ENCODE data around the gene S100A12. TPM values are rescaled to one million over a fixed set of nuclear protein-coding genes. Genes with fewer than 3 reads are reported as not detected.

Gene S100A12
- polyA plus RNA-seq, 3 donors: 1,275 to 2,834 (median 2,543) TPM

DNA sequence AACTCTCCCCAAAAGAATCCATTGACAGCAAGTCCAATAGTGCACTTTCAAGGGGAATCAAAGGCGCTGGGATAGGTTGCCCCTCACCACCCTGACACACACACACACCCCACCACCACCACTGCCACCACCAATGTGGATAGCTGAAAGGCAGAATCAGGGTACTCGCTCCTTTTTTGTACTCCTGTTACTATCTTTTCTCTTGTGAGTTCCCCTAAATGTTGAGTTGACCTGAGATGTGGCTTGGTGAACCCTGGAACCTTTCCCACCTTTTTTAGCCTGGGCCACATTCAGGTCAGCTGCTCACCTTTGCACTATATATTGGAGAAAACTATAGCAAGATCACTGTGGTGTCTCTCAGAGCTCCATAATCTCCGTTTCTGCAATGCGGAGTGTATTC, 11.6 kb upstream of the S100A12 start:
- Histone ChIP-seq H3K4me3 (replicated peaks in 1 of 3; ENCODE audit: low read depth in 2 of 3, low read length in 3 of 3) (peak overlapping the region in 1 of 3 experiments; percentile 52), H3K4me2 (replicated peaks; ENCODE audit: extremely low read depth, low read length, poor library complexity, severe bottlenecking) (peak overlapping the region; percentile 64), H3K4me1 (ENCODE audit: control insufficient read depth in 1 of 2, insufficient read depth in 2 of 2, low read length in 2 of 2) (peaks cover 71 to 85% of the 10 kb centered on the region in 2 donors), H3K27me3 (ENCODE audit: control insufficient read depth in 2 of 2, insufficient read depth in 2 of 2, low read length in 2 of 2) (no peaks in the 10 kb centered on the region), H3K36me3 (replicated peaks in 1 of 2; ENCODE audit: control insufficient read depth in 1 of 2, insufficient read depth in 2 of 2, low read length in 2 of 2) (no peaks in the 10 kb centered on the region), H3K79me2 (ENCODE audit: insufficient read depth, low read length) (peaks cover 48% of the 10 kb centered on the region), H3K9me3 (replicated peaks in 1 of 2; ENCODE audit: control insufficient read depth in 1 of 2, insufficient read depth in 1 of 2, low read length in 2 of 2) (no peaks in the 10 kb centered on the region), H3K9ac (ENCODE audit: insufficient read depth, low read length, poor library complexity, severe bottlenecking) (no peak overlapping the region), H2AFZ (ENCODE audit: insufficient read depth, low read depth, low read length, poor library complexity, severe bottlenecking) (no peak overlapping the region), H3K27ac (ENCODE audit: low read depth in 1 of 2, low read length in 2 of 2) (peak overlapping the region; percentile 69 to 88), H4K20me1 (ENCODE audit: insufficient read depth, low read length) (peaks cover 10% of the 10 kb centered on the region)
- H3K4me3 Mint-ChIP-seq: peak overlapping the region; percentile 58 to 83
- no peak for DNase-seq
- H3K36me3 Mint-ChIP-seq: peaks cover 7 to 20% of the 10 kb centered on the region in 2 donors
- H3K27me3 Mint-ChIP-seq (ENCODE audit: low read depth in 3 of 3): no peaks in the 10 kb centered on the region
- TF ChIP-seq, protein P1, sequence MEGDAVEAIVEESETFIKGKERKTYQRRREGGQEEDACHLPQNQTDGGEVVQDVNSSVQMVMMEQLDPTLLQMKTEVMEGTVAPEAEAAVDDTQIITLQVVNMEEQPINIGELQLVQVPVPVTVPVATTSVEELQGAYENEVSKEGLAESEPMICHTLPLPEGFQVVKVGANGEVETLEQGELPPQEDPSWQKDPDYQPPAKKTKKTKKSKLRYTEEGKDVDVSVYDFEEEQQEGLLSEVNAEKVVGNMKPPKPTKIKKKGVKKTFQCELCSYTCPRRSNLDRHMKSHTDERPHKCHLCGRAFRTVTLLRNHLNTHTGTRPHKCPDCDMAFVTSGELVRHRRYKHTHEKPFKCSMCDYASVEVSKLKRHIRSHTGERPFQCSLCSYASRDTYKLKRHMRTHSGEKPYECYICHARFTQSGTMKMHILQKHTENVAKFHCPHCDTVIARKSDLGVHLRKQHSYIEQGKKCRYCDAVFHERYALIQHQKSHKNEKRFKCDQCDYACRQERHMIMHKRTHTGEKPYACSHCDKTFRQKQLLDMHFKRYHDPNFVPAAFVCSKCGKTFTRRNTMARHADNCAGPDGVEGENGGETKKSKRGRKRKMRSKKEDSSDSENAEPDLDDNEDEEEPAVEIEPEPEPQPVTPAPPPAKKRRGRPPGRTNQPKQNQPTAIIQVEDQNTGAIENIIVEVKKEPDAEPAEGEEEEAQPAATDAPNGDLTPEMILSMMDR (IDR thresholded peaks at IDR 0.05): no peak
- H3K4me1 Mint-ChIP-seq: peaks cover 85% of the 10 kb centered on the region
- WGBS (ENCODE audit: insufficient coverage): 71% methylated on average over 1 of the region's 4 CpGs
- peaks cover 8 to 14% (median 9%) of the 10 kb centered on the region in 7 donors for H3K9me3 Mint-ChIP-seq
- peak overlapping the region; percentile 97 to 99 (median 99) for H3K27ac Mint-ChIP-seq
- intact Hi-C loops (cut with micrococcal nuclease): no loop called here

DNA sequence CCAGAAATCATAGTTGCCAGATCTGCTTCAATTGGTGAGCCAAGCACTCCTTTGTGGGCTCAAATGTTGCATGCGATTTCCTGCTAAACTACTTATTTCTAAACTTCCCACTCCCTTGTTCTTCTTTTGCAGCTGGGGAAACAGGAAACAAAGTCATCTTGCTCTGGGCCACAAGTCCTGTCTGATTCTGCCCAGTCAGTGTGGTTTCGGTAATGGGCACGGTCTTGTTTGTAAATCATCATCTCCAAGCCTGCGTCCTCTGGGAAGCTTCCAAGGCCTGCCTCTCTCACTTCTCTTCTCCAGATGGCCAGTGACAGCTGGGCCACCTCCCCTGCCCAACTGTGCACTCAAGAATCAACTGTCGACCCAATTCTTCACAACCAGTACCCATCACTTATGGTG, 11.1 kb upstream of the S100A12 start:
- DNase-seq: peak; percentile 88 to 95 (median 94)
- peaks cover 13 to 19% (median 14%) of the 10 kb centered on the region in 7 donors for H3K9me3 Mint-ChIP-seq
- H3K9me3 ChIP-seq (replicated peaks in 1 of 2; ENCODE audit: control insufficient read depth in 1 of 2, insufficient read depth in 1 of 2, low read length in 2 of 2): no peaks in the 10 kb centered on the region
- H3K36me3 Mint-ChIP-seq: peaks cover 11 to 25% of the 10 kb centered on the region in 2 donors
- peak overlapping the region; percentile 64 for H3K4me2 ChIP-seq (replicated peaks; ENCODE audit: extremely low read depth, low read length, poor library complexity, severe bottlenecking)
- no peaks in the 10 kb centered on the region for H3K27me3 ChIP-seq (ENCODE audit: control insufficient read depth in 2 of 2, insufficient read depth in 2 of 2, low read length in 2 of 2)
- peak overlapping the region in 1 of 3 experiments; percentile 52 for H3K4me3 ChIP-seq (replicated peaks in 1 of 3; ENCODE audit: low read depth in 2 of 3, low read length in 3 of 3)
- peak overlapping the region; percentile 69 to 88 for H3K27ac ChIP-seq (ENCODE audit: low read depth in 1 of 2, low read length in 2 of 2)
- intact Hi-C loops (cut with micrococcal nuclease): no loop called here
- TF ChIP-seq, protein P1 (IDR thresholded peaks at IDR 0.05): no peak
- H3K4me1 Mint-ChIP-seq: peaks cover 80% of the 10 kb centered on the region
- H3K36me3 ChIP-seq (replicated peaks in 1 of 2; ENCODE audit: control insufficient read depth in 1 of 2, insufficient read depth in 2 of 2, low read length in 2 of 2): no peaks in the 10 kb centered on the region
- H2AFZ ChIP-seq (ENCODE audit: insufficient read depth, low read depth, low read length, poor library complexity, severe bottlenecking): no peak overlapping the region
- H4K20me1 ChIP-seq (ENCODE audit: insufficient read depth, low read length): peaks cover 10% of the 10 kb centered on the region
- H3K4me1 ChIP-seq (ENCODE audit: control insufficient read depth in 1 of 2, insufficient read depth in 2 of 2, low read length in 2 of 2): peaks cover 66 to 80% of the 10 kb centered on the region in 2 donors
- H3K79me2 ChIP-seq (ENCODE audit: insufficient read depth, low read length): peaks cover 43% of the 10 kb centered on the region
- H3K27ac Mint-ChIP-seq: peak overlapping the region; percentile 97 to 99 (median 99)
- H3K9ac ChIP-seq (ENCODE audit: insufficient read depth, low read length, poor library complexity, severe bottlenecking): no peak overlapping the region
- peak overlapping the region; percentile 58 to 83 for H3K4me3 Mint-ChIP-seq
- 0% methylated on average over 3 of the region's 5 CpGs for WGBS (ENCODE audit: insufficient coverage)
- no peaks in the 10 kb centered on the region for H3K27me3 Mint-ChIP-seq (ENCODE audit: low read depth in 3 of 3)
